ENCODE measurements around the gene SGPP1.

DNA sequence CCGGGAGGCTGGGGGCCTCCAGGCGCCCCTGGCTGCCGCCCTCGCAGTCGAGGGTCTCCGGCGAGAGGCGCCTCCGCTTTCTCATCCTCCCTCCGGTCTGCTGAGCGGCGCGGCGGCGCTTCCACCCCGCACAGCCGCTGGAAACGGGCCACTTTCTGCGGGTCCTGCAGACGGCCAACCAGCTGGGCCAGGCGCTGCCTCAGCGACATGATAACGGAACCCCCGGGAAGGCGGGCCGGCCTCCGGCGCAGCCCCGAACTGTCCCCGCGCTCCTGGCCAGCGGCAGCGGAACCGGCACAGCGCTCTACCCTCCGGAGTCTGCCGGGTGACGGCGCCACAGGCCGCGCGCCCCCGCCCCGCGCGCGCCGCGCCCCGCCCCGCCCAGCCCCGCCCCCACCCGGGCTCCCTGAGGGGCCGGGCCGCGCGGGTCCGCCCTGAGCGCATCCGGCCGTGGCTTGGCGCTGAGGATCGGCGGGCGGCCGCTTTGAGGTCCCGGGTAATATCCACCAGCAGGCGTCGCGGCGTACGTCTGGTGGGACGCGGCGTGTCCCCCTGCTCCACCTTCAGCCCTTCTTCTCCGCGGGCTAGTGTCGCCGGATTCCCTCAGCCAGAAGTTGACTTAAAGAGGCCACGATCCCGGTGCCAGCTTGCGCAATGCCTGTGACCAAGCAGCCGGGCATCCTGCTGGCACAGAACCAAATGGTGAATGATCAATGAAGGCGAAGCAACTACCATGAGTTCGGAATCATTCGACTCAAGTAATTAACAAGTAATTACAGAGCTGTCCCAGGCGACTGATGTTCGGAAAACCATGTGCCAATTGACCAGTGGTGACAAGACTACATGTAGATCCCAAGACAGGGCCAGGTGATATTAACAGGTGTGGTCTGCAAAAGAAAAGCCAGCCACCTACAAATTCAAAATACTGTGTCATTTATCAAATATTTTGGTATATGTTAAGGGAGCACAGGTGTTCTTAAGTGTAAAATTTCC, at the start of gene SGPP1:
- TF ChIP-seq, protein P1, sequence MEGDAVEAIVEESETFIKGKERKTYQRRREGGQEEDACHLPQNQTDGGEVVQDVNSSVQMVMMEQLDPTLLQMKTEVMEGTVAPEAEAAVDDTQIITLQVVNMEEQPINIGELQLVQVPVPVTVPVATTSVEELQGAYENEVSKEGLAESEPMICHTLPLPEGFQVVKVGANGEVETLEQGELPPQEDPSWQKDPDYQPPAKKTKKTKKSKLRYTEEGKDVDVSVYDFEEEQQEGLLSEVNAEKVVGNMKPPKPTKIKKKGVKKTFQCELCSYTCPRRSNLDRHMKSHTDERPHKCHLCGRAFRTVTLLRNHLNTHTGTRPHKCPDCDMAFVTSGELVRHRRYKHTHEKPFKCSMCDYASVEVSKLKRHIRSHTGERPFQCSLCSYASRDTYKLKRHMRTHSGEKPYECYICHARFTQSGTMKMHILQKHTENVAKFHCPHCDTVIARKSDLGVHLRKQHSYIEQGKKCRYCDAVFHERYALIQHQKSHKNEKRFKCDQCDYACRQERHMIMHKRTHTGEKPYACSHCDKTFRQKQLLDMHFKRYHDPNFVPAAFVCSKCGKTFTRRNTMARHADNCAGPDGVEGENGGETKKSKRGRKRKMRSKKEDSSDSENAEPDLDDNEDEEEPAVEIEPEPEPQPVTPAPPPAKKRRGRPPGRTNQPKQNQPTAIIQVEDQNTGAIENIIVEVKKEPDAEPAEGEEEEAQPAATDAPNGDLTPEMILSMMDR (IDR thresholded peaks at IDR 0.05; ENCODE audit: low read depth, low read length): no peak
- TF ChIP-seq POLR2A (IDR thresholded peaks at IDR 0.05; ENCODE audit: extremely low read depth, insufficient read length) (no peak), MYC (IDR thresholded peaks at IDR 0.05; ENCODE audit: low read depth, low read length) (no peak)
- TF ChIP-seq, protein P2, sequence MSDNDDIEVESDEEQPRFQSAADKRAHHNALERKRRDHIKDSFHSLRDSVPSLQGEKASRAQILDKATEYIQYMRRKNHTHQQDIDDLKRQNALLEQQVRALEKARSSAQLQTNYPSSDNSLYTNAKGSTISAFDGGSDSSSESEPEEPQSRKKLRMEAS (IDR thresholded peaks at IDR 0.05; ENCODE audit: low read depth, low read length): no peak
